ENCODE results near the gene ADCYAP1.

ADCYAP1 gene

GRCh38 chr18:916562-916961 lies 11.9 kb downstream of the ADCYAP1 start:
- Histone ChIP-seq H3K4me3 (ENCODE audit: low read depth, low read length, poor library complexity, severe bottlenecking) (no peak overlapping the region), H3K27me3 (ENCODE audit: insufficient read depth, low read length) (no peaks in the 10 kb centered on the region), H4K20me1 (ENCODE audit: insufficient read depth, low read length) (no peaks in the 10 kb centered on the region), H3K9me3 (ENCODE audit: low read length) (no peaks in the 10 kb centered on the region), H3K9ac (ENCODE audit: low read length) (no peak overlapping the region), H3K4me1 (ENCODE audit: insufficient read depth, low read length, severe bottlenecking) (no peaks in the 10 kb centered on the region), H2AFZ (ENCODE audit: low read length) (no peak overlapping the region), H3K79me2 (ENCODE audit: insufficient read depth, low read length) (no peaks in the 10 kb centered on the region), H3F3A (ENCODE audit: insufficient read depth, low read length) (no peaks in the 10 kb centered on the region), H3K27ac (ENCODE audit: low read depth, low read length, poor library complexity, severe bottlenecking) (no peak overlapping the region), H3K4me2 (ENCODE audit: low read length) (no peak overlapping the region), H3K9me2 (ENCODE audit: low read depth, low read length) (no peaks in the 10 kb centered on the region), H3K36me3 (ENCODE audit: insufficient read depth, low read length) (no peaks in the 10 kb centered on the region)
- TF ChIP-seq CTCF (IDR thresholded peaks at IDR 0.05; ENCODE audit: low read length) (no peak), EZH2 (IDR thresholded peaks at IDR 0.05; ENCODE audit: borderline replicate concordance, low read length) (no peak)

- Histone ChIP-seq H2AFZ (ENCODE audit: low read length) (no peak overlapping the region), H3K4me1 (ENCODE audit: insufficient read depth, low read length, severe bottlenecking) (no peaks in the 10 kb centered on the region), H3K79me2 (ENCODE audit: insufficient read depth, low read length) (no peaks in the 10 kb centered on the region), H3K27ac (ENCODE audit: low read depth, low read length, poor library complexity, severe bottlenecking) (no peak overlapping the region), H3K36me3 (ENCODE audit: insufficient read depth, low read length) (no peaks in the 10 kb centered on the region), H3K27me3 (ENCODE audit: insufficient read depth, low read length) (no peaks in the 10 kb centered on the region), H3K9me3 (ENCODE audit: low read length) (no peaks in the 10 kb centered on the region), H3K9ac (ENCODE audit: low read length) (no peak overlapping the region), H4K20me1 (ENCODE audit: insufficient read depth, low read length) (no peaks in the 10 kb centered on the region), H3K4me3 (ENCODE audit: low read depth, low read length, poor library complexity, severe bottlenecking) (no peak overlapping the region), H3K4me2 (ENCODE audit: low read length) (no peak overlapping the region), H3K9me2 (ENCODE audit: low read depth, low read length) (no peaks in the 10 kb centered on the region), H3F3A (ENCODE audit: insufficient read depth, low read length) (no peaks in the 10 kb centered on the region)
- TF ChIP-seq EZH2 (IDR thresholded peaks at IDR 0.05; ENCODE audit: borderline replicate concordance, low read length) (no peak), CTCF (IDR thresholded peaks at IDR 0.05; ENCODE audit: low read length) (no peak)
These were observed 14.4 kb downstream of the ADCYAP1 start for GRCh38 chr18:919078-919477.

DNA sequence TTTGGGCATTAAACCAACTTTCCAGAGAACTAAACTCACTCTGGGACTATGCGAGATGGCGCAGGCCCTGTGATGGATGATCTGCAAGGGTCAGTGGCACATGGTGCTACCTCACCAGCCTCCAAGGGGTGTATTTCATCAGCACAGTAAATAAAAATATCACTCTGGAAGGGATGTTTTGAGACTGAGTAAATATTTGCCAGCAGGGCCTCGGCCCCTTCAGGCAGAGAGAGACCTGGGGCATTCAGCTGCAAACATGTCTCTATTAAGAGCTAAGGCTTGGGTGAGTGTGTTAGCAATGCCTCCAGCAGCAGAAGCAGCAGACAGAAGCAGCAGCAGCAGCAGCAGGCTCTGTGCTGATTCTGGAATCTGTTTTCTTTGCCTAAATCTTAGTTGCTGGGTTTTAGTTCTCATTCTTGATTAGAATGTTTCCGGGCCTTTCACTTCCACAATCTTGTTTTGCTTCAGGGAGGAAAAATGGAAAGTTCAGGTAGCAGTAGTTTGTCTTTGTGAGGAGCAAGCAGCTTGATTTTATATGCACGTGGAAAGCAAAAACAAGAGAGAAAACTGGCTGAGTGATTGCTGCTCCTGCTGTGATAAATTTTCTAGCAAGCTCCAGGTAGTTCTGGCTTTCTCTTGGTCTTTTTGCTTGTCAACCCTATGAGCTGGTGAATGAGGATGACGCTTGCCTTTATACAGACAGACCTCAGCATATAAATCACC lies 18.6 kb downstream of the ADCYAP1 start:
- no peak overlapping the region for H3K9ac ChIP-seq (ENCODE audit: low read length)
- no peaks in the 10 kb centered on the region for H3K36me3 ChIP-seq (ENCODE audit: insufficient read depth, low read length)
- H3K4me3 ChIP-seq (ENCODE audit: low read depth, low read length, poor library complexity, severe bottlenecking), result no peak overlapping the region
- no peak overlapping the region for H2AFZ ChIP-seq (ENCODE audit: low read length)
- H3K27ac ChIP-seq (ENCODE audit: low read depth, low read length, poor library complexity, severe bottlenecking), result no peak overlapping the region
- no peaks in the 10 kb centered on the region for H3K27me3 ChIP-seq (ENCODE audit: insufficient read depth, low read length)
- H3K9me3 ChIP-seq (ENCODE audit: low read length), result no peaks in the 10 kb centered on the region
- H4K20me1 ChIP-seq (ENCODE audit: insufficient read depth, low read length), result no peaks in the 10 kb centered on the region
- TF ChIP-seq CTCF (IDR thresholded peaks at IDR 0.05; ENCODE audit: low read length), result no peak
- TF ChIP-seq EZH2 (IDR thresholded peaks at IDR 0.05; ENCODE audit: borderline replicate concordance, low read length), result no peak
- H3K4me1 ChIP-seq (ENCODE audit: insufficient read depth, low read length, severe bottlenecking), result no peaks in the 10 kb centered on the region
- no peak overlapping the region for H3K4me2 ChIP-seq (ENCODE audit: low read length)
- H3F3A ChIP-seq (ENCODE audit: insufficient read depth, low read length), result no peaks in the 10 kb centered on the region
- no peaks in the 10 kb centered on the region for H3K79me2 ChIP-seq (ENCODE audit: insufficient read depth, low read length)
- H3K9me2 ChIP-seq (ENCODE audit: low read depth, low read length), result no peaks in the 10 kb centered on the region
